DMS153 treated with DMSO at 0.1 percent for 48 hours (cell line): Measurements from ENCODE around the gene FTH1.
"Not testable (repeated sequence)": the region's sequence is repeated elsewhere in the genome, so short reads cannot be mapped to it uniquely, and the experiment has no call there.

ENCODE experiments used
- DNase-seq: peaks from one replicate; lab custom pipeline; 2025; ENCODE audit not compliant: unreplicated experiment; lab: John Stamatoyannopoulos, UW

Gene FTH1

DNA sequence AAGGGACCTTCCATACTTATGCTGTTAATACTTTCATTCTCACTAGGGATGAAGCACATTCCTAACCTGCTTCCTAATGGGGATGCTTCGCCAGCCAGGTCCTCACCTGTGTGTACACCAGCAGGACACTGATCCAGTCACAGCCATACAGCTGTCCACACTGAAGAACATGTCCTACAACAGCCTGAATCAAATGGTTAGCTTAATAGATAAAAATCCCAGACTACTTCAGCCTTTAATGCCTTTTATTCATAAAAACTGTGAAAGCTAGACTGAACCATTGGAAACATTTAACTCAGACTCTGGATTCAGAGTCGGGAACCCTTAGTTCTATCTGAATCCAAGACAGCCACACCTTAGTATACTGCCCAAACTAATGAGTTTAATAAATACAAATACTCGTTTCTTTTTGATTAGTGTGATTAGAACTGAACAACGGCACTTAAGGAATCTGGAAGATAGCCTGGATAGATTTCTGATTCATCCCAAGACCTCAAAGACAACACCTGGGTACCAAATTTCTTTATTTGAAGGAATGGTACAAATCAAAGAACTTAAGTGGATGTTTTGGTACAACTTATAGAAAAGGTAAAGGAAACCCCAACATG, 3.3 kb downstream of the FTH1 start:
- DNase-seq, result no peak

DNA sequence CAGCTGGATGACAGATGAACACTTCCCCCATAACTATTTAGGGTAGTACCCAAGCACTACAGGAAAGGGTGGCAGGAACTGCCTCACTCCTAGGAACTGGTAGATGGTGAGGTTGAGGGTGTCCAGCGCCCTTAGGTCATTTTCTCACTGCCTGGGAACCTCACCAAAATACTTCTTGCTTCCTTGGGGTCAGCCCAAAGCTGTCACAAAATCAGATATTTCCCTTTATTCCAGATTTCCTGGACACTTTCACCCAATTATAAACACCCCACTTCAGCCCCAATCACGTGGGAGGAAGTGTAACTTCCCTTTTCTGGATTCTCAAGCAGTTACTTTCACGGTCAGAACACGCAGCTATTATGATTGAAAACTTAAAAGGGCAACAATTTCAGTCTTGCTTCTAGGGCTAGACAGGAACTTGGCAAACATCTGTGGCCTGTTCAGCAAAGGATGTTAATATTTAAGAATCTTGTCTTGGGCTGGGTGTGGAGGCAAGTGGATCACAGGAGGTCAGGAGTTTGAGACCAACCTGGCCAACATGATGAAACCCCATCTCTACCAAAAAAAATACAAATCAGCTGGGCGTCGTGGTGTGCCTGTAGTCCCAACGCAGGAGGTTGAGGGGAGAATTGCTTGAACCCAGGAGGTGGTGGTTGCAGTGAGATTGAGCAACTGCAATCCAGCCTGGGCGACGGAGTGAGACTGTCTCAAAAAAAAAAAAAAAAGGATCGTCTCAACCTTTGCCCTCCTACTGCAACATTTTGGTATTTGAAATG, 4.0 kb downstream of the FTH1 start:
- no peak for DNase-seq

DNA sequence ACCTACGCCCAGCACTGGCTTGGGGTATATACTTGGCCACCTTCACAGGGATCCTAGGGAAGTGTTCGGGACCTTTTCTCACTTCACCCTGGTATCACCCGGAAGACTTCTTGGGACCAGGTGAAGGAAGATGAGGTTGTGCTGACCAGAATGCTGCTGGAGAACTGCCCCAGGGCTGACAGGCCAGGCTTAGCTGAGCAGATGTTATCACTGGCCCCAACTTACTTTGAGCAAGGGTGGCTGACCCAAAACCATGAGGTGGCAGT, 4.5 kb downstream of the FTH1 start:
- no peak for DNase-seq

DNA sequence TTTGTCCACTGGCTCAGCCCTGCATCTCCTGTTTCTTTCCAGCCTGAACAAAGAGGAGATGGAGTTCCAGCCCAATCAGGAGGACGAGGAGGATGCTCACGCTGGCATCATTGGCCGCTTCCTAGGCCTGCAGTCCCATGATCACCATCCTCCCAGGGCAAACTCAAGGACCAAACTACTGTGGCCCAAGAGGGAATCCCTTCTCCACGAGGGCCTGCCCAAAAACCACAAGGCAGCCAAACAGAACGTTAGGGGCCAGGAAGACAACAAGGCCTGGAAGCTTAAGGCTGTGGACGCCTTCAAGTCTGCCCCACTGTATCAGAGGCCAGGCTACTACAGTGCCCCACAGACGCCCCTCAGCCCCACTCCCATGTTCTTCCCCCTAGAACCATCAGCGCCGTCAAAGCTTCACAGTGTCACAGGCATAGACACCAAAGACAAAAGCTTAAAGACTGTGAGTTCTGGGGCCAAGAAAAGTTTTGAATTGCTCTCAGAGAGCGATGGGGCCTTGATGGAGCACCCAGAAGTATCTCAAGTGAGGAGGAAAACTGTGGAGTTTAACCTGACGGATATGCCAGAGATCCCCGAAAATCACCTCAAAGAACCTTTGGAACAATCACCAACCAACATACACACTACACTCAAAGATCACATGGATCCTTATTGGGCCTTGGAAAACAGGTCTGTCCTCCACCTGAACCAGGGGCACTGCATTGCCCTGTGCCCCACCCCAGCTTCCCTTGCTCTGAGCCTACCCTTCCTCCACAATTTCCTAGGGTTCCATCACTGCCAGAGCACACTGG, 5.0 kb downstream of the FTH1 start:
- no peak for DNase-seq

DNA sequence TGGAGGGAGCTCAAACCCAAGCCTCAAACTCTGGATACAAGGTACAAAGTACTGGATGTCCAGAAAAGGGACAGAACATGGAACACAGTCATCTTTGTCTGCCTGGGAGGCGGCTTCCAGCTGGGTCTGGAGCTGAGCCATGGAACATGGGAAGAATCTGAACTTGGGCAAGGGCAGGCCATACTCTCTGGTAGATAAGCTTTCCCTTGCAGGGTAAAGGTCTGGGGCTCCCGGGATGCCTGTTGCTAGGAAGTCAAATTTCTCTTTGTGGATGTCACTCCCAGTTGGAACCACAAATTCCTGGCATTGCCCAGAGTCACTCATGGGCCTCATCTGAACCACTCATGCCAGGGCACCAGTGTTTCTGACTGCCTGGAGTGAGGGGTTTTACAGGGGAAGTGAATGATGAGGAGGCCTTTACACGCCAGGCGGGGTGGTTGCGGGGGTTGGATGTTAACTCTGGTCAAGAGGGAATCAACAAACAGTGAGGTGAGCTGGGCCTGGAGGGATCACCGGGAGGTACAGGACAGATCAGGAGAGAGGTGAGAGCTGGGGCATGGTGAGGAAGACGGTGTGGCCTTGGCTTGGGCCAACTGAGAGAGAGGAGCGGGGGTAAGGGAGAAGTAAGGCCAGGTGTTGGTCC, 5.7 kb downstream of the FTH1 start:
- no peak for DNase-seq

DNA sequence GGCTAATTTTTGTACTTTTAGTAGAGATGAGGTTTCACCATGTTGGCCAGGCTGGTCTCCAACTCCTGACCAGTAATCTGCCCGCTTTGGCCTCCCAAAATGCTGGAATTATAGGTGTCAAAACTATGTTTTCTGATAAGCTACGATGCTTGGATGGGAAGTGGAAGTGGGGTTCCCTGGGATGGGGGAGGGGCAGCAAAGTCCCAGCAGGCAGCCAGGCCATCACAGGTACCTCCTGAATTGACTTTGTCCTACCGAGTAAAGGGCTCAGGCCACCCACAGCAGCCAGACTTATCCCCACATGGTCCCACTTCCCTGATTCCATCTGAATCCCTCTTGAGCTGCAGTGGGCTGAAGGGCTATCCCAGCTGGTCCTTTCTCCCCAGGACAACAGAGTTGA, 6.9 kb downstream of the FTH1 start:
- no peak for DNase-seq

DNA sequence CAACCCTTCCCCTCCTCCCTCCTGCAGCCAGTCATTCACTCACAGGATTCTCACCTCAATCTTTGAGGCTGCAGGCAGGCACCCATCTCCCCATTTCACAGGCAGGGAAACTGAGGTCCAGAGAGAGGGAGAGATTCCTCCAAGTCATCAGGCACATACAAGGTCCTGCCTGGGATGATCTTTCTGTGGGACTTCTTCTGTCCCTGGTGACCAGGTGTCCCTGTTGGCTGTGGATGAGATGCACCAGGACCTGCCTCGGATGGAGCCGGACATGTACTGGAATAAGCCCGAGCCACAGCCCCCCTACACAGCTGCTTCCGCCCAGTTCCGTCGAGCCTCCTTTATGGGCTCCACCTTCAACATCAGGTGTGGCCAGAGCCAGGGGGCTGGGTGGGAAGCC, 7.8 kb downstream of the FTH1 start:
- no peak for DNase-seq

DNA sequence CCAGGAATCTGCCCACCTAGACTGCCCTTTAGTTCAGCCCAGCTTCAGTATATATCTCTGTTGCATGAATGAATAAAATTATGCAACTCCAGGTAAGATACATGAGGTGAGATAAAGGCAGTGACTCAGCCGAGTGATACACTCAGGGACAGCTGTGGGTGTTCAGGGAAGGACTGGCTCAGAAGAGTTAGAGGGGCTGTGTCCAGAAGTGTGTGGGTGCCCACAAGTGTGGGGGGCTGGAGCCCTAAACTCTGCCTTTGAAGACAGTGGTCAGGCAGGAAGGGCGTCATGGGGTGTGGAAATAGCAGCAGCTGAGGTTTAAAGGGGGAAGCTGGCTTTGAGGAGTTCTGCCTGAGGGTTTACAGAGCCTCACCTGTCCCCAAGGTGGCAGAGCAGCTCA, 8.3 kb downstream of the FTH1 start:
- DNase-seq, result no peak

DNA sequence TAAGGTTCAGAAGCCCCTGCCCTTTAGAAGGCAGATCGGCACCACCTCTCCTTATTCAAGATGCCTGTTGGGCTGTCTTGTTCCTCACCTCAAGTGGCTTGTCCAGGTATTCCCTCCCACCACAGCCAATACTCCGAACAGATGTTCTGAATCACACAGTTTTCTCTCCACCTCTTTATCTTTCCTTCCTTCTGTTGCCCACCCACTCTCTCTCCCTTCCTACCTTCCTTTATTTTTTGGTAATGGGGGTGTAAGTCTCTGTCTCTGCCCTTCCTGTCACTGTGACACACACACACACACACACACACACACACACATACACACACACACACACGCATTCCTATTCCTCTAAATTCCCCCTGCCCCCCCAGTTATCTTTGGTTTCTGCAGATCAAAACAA, 8.8 kb downstream of the FTH1 start:
- no peak for DNase-seq

DNA sequence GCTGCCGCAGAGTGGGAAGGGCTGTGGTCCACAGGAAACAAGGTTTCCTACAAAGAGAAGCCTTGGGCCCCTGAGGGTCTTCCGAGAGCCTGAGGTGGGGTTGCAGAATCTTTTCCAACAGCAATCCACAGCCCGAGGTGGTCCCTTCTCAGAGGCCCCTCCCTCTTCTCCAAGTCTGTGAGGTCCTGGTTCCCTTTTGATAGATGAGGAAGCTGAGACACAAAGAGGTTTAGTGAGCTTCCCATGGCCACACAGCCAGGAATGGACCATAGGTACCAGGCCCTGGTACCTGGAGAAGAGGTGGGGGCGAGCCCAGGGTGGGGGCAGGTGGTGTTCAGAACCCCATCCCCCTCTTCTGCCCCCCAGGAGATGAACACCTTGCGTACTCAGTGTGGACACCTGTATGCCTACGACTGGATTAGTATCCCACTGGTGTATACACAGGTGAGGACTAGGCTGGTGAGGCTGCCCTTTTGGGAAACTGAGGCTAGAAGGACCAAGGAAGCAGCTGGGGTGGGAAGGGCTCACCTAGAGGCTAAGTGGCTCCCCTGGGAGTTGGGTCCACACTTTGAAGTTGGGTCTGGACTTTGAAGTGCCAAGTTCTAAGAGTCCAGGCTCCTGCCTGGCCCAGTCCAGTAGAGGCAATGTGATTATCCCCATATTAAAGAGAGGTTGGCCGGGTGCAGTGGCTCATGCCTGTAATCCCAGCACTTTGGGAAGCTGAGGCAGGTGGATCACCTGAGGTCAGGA, 10.2 kb downstream of the FTH1 start:
- no peak for DNase-seq

DNA sequence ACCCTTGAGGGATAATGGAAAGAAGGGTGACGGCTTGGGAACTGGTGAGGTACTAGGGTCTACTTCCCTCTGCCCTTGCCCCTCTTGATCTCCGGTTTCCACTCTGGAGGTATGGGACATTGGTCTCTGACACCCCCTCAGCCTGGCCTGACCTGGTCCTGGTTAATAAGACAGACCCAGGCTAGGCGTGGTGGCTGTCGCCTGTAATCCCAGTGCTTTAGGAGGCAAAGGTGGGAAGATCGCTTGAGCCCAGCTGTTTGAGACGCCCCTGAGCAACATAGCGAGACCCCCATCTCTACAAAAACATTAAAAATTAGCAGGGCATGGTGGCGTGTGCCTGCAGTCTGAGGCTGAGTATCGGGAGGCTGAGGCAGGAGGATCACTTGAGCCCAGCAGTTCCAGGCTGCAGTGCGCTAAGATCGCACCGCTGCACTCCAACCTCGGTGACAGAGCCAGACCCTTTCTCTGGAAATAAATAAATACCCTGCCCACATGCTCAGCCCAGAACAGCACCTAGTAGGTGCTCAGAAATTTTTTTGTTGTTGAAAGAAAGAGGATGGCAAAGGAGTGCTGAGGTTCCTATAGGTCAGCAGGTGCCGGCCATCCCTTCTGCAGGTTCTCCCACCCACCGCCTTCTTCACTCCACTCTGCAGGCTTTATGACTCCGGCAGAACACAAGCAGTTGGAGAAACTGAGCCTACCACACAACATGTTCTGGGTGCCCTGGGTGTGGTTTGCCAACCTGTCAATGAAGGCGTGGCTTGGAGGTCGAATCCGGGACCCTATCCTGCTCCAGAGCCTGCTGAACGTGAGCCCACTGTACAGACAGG, 11.0 kb downstream of the FTH1 start:
- DNase-seq, result no peak

DNA sequence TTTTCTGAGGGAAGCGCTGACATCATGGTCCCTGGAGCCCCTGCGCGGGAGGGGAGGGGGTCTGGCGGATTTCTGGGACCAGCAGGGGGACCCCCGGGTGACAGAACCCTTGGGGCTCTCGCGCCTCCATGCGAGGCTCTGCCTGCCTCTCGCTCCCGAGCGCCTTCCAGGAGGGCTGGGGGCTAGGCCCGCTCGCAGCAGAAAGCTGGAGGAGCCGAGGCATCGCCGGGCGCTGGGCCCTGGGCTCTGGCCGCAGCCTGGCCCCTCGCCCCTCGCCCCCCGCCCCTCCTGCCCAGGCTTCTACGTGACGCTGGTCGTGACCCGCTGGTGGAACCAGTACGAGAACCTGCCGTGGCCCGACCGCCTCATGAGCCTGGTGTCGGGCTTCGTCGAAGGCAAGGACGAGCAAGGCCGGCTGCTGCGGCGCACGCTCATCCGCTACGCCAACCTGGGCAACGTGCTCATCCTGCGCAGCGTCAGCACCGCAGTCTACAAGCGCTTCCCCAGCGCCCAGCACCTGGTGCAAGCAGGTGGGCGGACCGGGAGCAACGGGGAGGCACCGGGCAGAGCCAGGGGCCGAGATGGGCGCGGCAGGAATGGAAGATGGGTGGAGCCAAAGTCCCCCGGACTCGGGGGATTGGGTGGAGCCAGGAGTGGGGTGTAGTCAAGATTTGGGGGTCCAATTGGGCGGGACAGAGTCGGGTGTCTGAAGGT, 11.9 kb downstream of the FTH1 start:
- peak; percentile 53 for DNase-seq

DNA sequence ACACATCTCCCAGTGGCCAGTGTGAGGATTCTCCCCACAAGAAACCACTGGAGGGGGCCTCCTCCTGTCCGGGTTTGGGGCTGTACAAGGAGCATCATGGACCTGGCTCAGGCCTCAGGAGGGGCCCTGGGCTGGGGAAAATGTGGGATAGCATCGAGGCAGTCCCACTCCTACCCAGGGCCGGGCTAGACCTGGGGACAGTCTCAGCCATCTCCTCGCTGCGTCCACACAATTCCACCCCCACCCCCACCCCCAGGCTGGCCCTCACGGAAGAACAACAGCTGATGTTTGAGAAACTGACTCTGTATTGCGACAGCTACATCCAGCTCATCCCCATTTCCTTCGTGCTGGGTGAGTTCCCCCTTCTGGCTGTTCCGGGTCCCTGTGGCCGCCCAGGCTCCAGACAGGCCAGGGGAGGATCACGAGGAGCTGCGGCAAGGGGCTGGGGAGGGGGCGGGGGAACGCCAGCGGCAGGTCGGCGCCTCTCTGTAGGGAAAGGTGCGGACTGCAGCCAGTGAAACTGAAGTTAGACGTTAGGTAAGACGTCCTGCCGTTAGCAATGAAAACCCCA, 12.5 kb downstream of the FTH1 start:
- DNase-seq, result no peak

DNA sequence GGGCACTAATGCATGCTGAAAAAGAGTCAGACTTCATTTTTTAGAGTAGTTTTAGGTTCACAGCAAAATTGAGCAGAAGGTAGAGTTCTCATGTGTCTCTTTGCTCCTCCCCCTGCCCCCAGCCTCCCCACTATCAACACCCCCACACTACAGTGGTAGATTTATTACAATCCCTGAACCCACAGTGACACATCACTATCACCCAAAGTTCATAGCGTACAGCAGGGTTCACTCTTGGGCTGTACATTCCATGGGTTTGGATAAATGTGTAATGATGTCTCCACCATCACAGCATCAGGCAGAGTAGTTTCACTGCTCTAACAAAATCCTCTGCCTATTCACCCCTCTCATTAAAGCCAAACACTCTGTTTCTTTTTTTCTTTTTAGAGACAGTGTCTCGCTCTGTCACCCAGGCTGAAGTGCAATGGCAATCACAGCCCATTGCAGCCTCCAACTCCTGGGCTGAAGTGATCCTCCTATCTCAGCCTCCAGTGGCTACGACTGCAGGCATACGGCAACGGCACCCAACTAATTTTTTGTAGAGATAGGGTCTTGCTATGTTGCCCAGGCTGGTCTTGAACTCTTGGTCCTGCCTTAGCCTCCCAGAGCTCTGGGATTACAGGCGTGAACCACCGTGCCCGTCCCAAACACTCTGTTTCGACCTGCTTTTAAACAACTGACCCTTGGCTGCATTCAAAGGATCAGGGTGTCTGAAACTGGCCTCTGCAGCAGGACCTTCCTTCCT, 13.2 kb downstream of the FTH1 start:
- DNase-seq, result no peak

DNA sequence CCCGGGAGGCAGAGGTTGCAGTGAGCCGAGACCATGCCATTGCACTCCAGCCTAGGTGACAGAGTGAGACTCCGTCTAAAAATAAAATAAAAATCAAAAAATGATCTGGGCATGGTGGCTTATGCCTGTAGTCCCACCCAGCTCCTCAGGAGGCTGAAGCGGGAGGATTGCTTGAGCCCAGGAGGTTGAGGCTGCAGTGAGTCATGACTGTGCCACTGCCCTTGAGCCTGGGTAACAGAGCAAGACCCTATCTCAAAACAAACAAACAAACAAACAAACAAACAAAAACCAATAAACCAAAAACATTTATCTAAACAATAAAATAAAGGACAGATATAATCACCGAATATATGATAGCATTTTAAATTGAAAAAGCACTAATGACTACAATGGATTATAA, 13.8 kb downstream of the FTH1 start:
- not testable (repeated sequence) for DNase-seq

DNA sequence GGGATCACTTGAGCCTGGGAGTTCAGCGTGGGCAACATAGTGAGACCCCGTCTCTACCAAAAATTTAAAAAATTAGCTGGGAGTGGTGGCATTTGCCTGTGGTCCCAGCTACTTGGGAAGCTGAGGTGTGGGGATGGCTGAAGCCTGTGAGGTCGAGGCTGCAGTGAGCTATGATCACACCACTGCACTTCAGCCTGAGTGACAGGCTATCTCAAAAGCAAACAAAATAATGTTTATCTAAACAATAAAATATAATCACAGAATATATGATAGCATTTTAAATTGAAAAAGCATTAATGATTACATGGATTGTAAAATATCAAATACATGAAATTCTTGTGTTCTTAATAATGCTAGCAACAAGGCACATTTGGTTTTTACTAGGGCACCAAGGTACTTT, 14.6 kb downstream of the FTH1 start:
- no peak for DNase-seq

DNA sequence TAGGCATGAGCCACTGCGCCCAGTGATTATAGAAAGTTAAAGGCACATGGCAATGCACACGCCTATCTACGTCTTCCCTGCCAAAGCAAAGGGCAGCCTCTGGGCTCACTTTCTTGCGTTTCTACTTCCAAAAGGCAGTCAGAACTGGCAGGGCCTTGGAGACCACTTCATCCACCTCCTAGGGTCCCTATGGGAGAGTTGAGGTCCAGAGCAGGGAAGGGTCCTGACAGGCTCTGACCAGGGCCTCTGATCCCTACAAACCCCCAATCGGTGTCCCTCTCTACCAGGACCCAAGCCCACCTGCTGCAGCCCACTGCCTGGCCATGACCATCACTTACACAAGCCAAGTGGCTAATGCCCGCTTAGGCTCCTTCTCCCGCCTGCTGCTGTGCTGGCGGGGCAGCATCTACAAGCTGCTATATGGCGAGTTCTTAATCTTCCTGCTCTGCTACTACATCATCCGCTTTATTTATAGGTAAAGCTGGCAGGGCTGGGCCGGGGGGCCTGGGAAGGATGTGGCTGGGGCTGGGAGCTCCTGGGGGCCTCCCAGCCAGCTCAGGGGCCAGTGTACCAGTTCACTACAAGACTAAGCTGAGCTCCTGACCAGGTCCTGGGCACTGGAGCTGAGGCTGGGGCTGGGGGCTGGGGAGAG, 15.8 kb downstream of the FTH1 start:
- no peak for DNase-seq

DNA sequence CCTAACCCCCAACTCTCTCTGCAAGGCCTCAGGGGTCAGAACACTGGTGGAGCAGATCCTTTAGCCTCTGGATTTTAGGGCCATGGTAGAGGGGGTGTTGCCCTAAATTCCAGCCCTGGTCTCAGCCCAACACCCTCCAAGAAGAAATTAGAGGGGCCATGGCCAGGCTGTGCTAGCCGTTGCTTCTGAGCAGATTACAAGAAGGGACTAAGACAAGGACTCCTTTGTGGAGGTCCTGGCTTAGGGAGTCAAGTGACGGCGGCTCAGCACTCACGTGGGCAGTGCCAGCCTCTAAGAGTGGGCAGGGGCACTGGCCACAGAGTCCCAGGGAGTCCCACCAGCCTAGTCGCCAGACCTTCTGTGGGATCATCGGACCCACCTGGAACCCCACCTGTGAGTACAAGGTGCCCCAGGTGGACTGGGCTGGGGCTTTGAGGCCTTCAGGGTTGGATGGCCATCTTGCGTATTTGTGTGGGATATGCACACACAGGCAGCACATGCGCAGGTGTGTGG, 17.3 kb downstream of the FTH1 start, which contains the start of gene BEST1:
Gene BEST1, plus strand, starts transcription at position 317 of the 513 bp plus-strand sequence. CDS start 1,456 bp downstream, outside the sequence.
- no peak for DNase-seq
